Erythroblast (primary cell): ENCODE results near the gene KLHL15.
A peak's percentile ranks its signal among the peaks of the same experiment; 100 is the strongest.

Source experiments
- DNase-seq, 2 experiments: peaks; one replicate each; lab custom pipeline; 2025; lab: John Stamatoyannopoulos, UW
- GATA1 ChIP-seq: IDR thresholded peaks from 2 replicates; pipeline ENCODE4 v1.6.1; 2011; ENCODE audit warnings: low read depth, mild to moderate bottlenecking, control low read depth, low read length, moderate library complexity
- POLR2A ChIP-seq: IDR thresholded peaks from 2 replicates; pipeline ENCODE4 v1.6.1; 2011; ENCODE audit warnings: mild to moderate bottlenecking, low read length

The KLHL15 gene

DNA sequence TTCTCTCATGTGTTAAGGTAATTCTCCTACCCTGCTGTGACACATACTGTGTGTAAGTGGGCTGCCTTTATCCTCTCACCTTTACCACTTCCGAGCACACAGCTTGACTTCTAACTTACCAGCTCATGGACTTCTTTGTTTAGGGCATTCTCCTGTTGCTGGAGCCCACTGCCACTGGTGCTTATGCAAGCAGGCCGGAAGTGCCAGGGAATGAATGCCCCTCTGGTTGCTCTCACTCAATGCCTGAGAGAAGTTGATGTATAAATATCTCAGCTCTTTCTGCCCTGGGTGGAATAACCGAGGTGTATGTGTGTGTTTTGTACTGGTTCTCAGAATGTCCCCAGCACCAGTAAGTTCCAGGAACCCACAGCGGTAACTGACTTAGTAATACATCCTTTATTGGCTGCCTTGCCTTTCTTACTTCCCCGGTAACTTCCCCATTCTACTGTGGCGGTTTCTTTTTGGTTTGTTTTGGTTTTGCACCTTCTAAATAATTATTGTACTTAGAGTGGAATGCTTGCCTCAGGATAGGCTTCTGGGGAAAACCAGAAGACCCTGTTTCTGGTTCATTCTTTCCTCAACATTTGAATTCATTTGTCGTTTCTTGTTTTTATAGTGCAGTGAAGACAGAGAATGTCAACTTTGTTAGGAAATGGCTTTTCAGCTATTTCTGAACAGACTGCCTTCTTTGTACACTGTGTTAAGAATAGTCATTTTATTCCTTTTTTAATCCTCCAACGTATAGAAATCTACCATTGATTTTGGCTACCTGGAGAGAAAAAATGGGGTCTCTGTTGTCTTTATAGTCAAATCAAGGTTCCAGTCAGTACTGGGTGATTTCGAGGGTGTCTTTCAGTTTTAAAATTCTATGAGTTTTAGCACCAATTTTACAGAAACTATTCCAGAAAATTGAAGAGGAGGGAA is 73.7 kb downstream of the KLHL15 start:
- DNase-seq: peak; percentile 17 to 22

DNA sequence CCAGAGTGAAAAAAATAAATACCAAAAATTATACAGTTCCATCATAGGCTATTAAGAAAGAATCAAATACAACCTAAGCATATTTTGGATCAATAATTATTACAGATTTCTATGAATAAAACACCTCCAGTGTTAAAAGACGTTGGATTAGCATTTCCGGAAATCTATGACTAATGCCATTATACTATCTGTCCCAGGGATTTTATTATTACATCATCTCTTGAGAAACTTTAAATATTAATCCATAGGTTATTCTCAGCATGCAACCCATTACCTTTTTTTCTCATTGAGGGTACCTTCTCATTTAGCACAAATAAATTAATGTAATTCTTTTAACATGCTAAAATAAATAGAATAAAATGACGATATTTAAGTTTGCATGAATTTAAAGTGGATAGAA is 74.6 kb downstream of the KLHL15 start:
- no peak for DNase-seq
- no peak for TF ChIP-seq GATA1
- no peak for TF ChIP-seq POLR2A

More for the DNA sequence above, 73.7 kb downstream of the KLHL15 start:
- TF ChIP-seq POLR2A: peak; percentile 31
- no peak for TF ChIP-seq GATA1

GRCh38 chrX:23945206-23945605 is 81.8 kb downstream of the KLHL15 start:
- DNase-seq: no peak
- TF ChIP-seq GATA1 (no peak), POLR2A (no peak)

DNA sequence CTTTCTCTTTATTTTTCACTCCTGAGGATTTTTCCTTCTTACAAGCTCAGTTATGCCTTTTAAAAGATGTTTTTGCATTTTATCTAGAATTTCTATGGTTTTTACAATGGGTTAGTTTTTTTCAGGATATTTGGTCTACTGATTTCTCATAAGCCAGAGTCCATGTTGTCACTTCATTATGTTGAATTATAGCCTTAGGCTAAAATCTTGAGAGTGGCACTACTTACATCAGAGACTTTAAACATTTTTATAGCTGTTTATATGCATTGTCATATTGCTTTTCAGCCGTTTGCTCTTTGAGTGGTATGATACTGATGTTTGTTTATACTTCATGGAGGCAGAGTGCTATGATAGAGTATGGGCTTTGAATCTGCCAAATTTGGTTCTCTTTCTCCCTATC is 82.8 kb downstream of the KLHL15 start:
- DNase-seq: no peak
- no peak for TF ChIP-seq GATA1
- no peak for TF ChIP-seq POLR2A

GRCh38 chrX:23939203-23939602 is 87.8 kb downstream of the KLHL15 start:
- TF ChIP-seq POLR2A (no peak), GATA1 (no peak)
- peak; percentile 58 to 67 for DNase-seq

- no peak for TF ChIP-seq GATA1
- no peak for TF ChIP-seq POLR2A
- peak; percentile 75 to 79 for DNase-seq
These were observed 88.3 kb downstream of the KLHL15 start for GRCh38 chrX:23938690-23939089.

GRCh38 chrX:23937100-23937499 is 89.9 kb downstream of the KLHL15 start:
- no peak for DNase-seq
- no peak for TF ChIP-seq POLR2A
- no peak for TF ChIP-seq GATA1

GRCh38 chrX:23936180-23936579 is 90.8 kb downstream of the KLHL15 start:
- DNase-seq: no peak
- no peak for TF ChIP-seq GATA1
- no peak for TF ChIP-seq POLR2A

- TF ChIP-seq GATA1: no peak
- TF ChIP-seq POLR2A: no peak
These were observed 91.9 kb downstream of the KLHL15 start for GRCh38 chrX:23935106-23935505.

More at GRCh38 chrX:23935106-23935505, 91.9 kb downstream of the KLHL15 start:
- DNase-seq: no peak
